Keratinocyte (primary cell): ENCODE results near the gene LITAFD. TPM values are rescaled to one million over a fixed set of nuclear protein-coding genes. Genes with fewer than 3 reads are reported as not detected.
"Not testable (repeated sequence)": the region's sequence is repeated elsewhere in the genome, so short reads cannot be mapped to it uniquely, and the experiment has no call there.

ENCODE experiments used
- DNase-seq: peaks from one replicate; pipeline ENCODE4 v3.0.0-alpha.2; 2011; ENCODE audit warnings: low read depth, missing footprints, low spot score
- FAIRE-seq: peaks from 2 replicates; lab custom pipeline; 2011; peaks lifted over from hg19 to GRCh38; lab: Jason Lieb, UNC
- H2AFZ ChIP-seq: 2 replicates; pipeline ENCODE4 v1.6.0; 2012; ENCODE audit warnings: low read length, control low read depth, inconsistent platforms; ENCODE audit not compliant: control insufficient read depth
- H3K27ac ChIP-seq: 2 replicates; pipeline ENCODE4 v1.5.1; 2011; ENCODE audit warnings: low read length; ENCODE audit not compliant: control insufficient read depth, insufficient read depth
- H3K27me3 ChIP-seq: 3 replicates; pipeline ENCODE4 v1.6.0; 2011; ENCODE audit warnings: low read length; ENCODE audit not compliant: control insufficient read depth, insufficient read depth; ENCODE audit errors: extremely low read depth
- H3K36me3 ChIP-seq, 2 experiments: 2 replicates in 1 of 2; 3 replicates in 1 of 2; pipeline ENCODE4 v1.5.1; 2011; ENCODE audit warnings: low read length in 2 of 2, mild to moderate bottlenecking in 1 of 2; ENCODE audit not compliant: control insufficient read depth in 2 of 2, insufficient read depth in 2 of 2; ENCODE audit errors: extremely low read depth in 1 of 2
- H3K4me1 ChIP-seq: 3 replicates; pipeline ENCODE4 v1.5.1; 2011; ENCODE audit warnings: low read length; ENCODE audit not compliant: control insufficient read depth, insufficient read depth; ENCODE audit errors: extremely low read depth
- H3K4me2 ChIP-seq: 3 replicates; pipeline ENCODE4 v1.6.0; 2011; ENCODE audit warnings: low read depth, low read length; ENCODE audit not compliant: control insufficient read depth, insufficient read depth; ENCODE audit errors: extremely low read depth
- H3K4me3 ChIP-seq, 3 experiments: fragments of 200-600 bp in 1 of 3; sonication (generic) in 1 of 3; 2 replicates in 2 of 3; 3 replicates in 1 of 3; pipeline ENCODE4 v1.5.1; 2011 to 2016; ENCODE audit warnings: low read length in 3 of 3, mild to moderate bottlenecking in 3 of 3, control low read depth in 2 of 3, inconsistent platforms in 1 of 3, low read depth in 1 of 3, mixed read lengths in 1 of 3, mixed run types in 1 of 3, moderate library complexity in 1 of 3; ENCODE audit not compliant: control insufficient read depth in 2 of 3, insufficient read depth in 2 of 3; ENCODE audit errors: extremely low read depth in 1 of 3
- H3K79me2 ChIP-seq: 2 replicates; pipeline ENCODE4 v1.6.0; 2012; ENCODE audit warnings: low read length; ENCODE audit not compliant: control insufficient read depth, insufficient read depth
- H3K9ac ChIP-seq: 3 replicates; pipeline ENCODE4 v1.6.0; 2011; ENCODE audit warnings: low read length; ENCODE audit not compliant: control insufficient read depth, insufficient read depth; ENCODE audit errors: extremely low read depth
- H3K9me1 ChIP-seq: 3 replicates; pipeline ENCODE4 v1.6.0; 2011; ENCODE audit warnings: low read length; ENCODE audit not compliant: control insufficient read depth, insufficient read depth; ENCODE audit errors: extremely low read depth
- H3K9me3 ChIP-seq: 2 replicates; pipeline ENCODE4 v1.5.1; 2012; ENCODE audit warnings: low read depth, low read length; ENCODE audit not compliant: control insufficient read depth
- H4K20me1 ChIP-seq: 3 replicates; pipeline ENCODE4 v1.6.0; 2011; ENCODE audit warnings: low read length; ENCODE audit not compliant: control insufficient read depth, insufficient read depth; ENCODE audit errors: extremely low read depth
- CTCF ChIP-seq, 3 experiments: IDR thresholded peaks in 1 of 3; conservative IDR thresholded peaks in 1 of 3; optimal IDR thresholded peaks in 1 of 3; 2 replicates in 2 of 3; 3 replicates in 1 of 3; pipeline versions ENCODE3 to v1.5.1; 2011; ENCODE audit warnings: low read length in 3 of 3, mild to moderate bottlenecking in 3 of 3, moderate library complexity in 2 of 3, control low read depth in 1 of 3, inconsistent platforms in 1 of 3; ENCODE audit not compliant: insufficient read depth in 2 of 3; ENCODE audit errors: extremely low read depth in 1 of 3
- EZH2 ChIP-seq: IDR thresholded peaks from one replicate; pipeline ENCODE4 v1.6.1; 2012; ENCODE audit warnings: inconsistent platforms, mild to moderate bottlenecking, low read length, moderate library complexity
- dilution Hi-C: fragments of 300-500 bp; cut with MboI; formaldehyde crosslinking; loops from one replicate; pipeline ENCODE4 v1.7.0; 2020; ENCODE audit warnings: low sequenced_read_pairs; ENCODE audit not compliant: extremely low pct_ligation_motif_present
- polyA plus RNA-seq, 5 experiments: library from polyadenylated mRNA; depleted of rRNA in 3 of 5; stranded (reverse) in 3 of 5; stranded (forward) in 1 of 5; unstranded in 1 of 5; fragments of >200 nt; gene quantifications; 1 replicate in 1 of 5; 2 replicates in 3 of 5; 3 replicates in 1 of 5; pipeline versions ENCODE4 v1.2.1 to v1.2.3, GENCODE V29; 2011 to 2012; ENCODE audit warnings: missing spikeins in 2 of 5, low read depth in 1 of 5, low replicate concordance in 1 of 5

Gene LITAFD
- polyA plus RNA-seq, 1 donor (not counting 4 experiments of a cell fraction or from before 2014, with no cell fraction given): not detected

- Histone ChIP-seq H3K79me2 (no peaks in the 10 kb centered on the region), H3K9me3 (no peaks in the 10 kb centered on the region), H3K9ac (no peak overlapping the region), H3K4me3 (no peak overlapping the region), H3K27ac (no peak overlapping the region), H3K4me2 (no peak overlapping the region), H3K9me1 (no peaks in the 10 kb centered on the region), H3K27me3 (no peaks in the 10 kb centered on the region), H3K36me3 (no peaks in the 10 kb centered on the region), H4K20me1 (no peaks in the 10 kb centered on the region), H2AFZ (no peak overlapping the region), H3K4me1 (peaks cover 24% of the 10 kb centered on the region)
- TF ChIP-seq CTCF (optimal IDR thresholded peaks at IDR 0.05 in 1 of 3, IDR thresholded peaks at IDR 0.05 in 1 of 3, conservative IDR thresholded peaks at IDR 0.05 in 1 of 3; ENCODE audit: extremely low read depth in 1 of 3, insufficient read depth in 2 of 3, low read length in 3 of 3) (no peak), EZH2 (no peak)
- DNase-seq (no peak), FAIRE-seq (no peak)
- dilution Hi-C loops: no loop called here
Measured at GRCh38 chr16:8874388-8874787, 7.8 kb upstream of the LITAFD start.

- FAIRE-seq: not testable (repeated sequence)
Measured at GRCh38 chr16:8875317-8875716, 6.8 kb upstream of the LITAFD start.

GRCh38 chr16:8877894-8878522, 4.1 kb upstream of the LITAFD start:
- H3K27ac ChIP-seq: peak overlapping the region; percentile 88
- peaks cover 20% of the 10 kb centered on the region for H3K4me1 ChIP-seq
- FAIRE-seq (peak; percentile 55), DNase-seq (no peak)
- H3K79me2 ChIP-seq: no peaks in the 10 kb centered on the region
- dilution Hi-C loops: no loop called here
- peak overlapping the region in 1 of 3 experiments; percentile 25 for H3K4me3 ChIP-seq
- peak overlapping the region; percentile 73 for H3K9ac ChIP-seq
- no peaks in the 10 kb centered on the region for H3K9me1 ChIP-seq
- H3K36me3 ChIP-seq: no peaks in the 10 kb centered on the region
- no peaks in the 10 kb centered on the region for H3K27me3 ChIP-seq
- TF ChIP-seq EZH2: no peak
- no peak for TF ChIP-seq CTCF (optimal IDR thresholded peaks at IDR 0.05 in 1 of 3, IDR thresholded peaks at IDR 0.05 in 1 of 3, conservative IDR thresholded peaks at IDR 0.05 in 1 of 3; ENCODE audit: extremely low read depth in 1 of 3, insufficient read depth in 2 of 3, low read length in 3 of 3)
- H4K20me1 ChIP-seq: no peaks in the 10 kb centered on the region
- H3K4me2 ChIP-seq: peak overlapping the region; percentile 76
- H3K9me3 ChIP-seq: no peaks in the 10 kb centered on the region
- H2AFZ ChIP-seq: peak overlapping the region; percentile 75

More at GRCh38 chr16:8875317-8875716, 6.8 kb upstream of the LITAFD start:
- H3K4me3 ChIP-seq, H3K79me2 ChIP-seq, dilution Hi-C loops, H3K36me3 ChIP-seq, H3K27me3 ChIP-seq, DNase-seq, H4K20me1 ChIP-seq, H3K27ac ChIP-seq, H3K9me3 ChIP-seq, H3K4me2 ChIP-seq, H2AFZ ChIP-seq, H3K9ac ChIP-seq, H3K9me1 ChIP-seq: not testable (repeated sequence)
- peaks cover 24% of the 10 kb centered on the region for H3K4me1 ChIP-seq
